Tibial nerve (tissue), 4 donors: ENCODE data around the gene ZNF85. TPM values are rescaled to one million over a fixed set of nuclear protein-coding genes. Genes with fewer than 3 reads are reported as not detected.
"Not testable (repeated sequence)": the region's sequence is repeated elsewhere in the genome, so short reads cannot be mapped to it uniquely, and the experiment has no call there.

ENCODE experiments used
- DNase-seq, 2 donors: peaks; one replicate each; pipeline ENCODE4 v3.0.0-alpha.2; 2019; ENCODE audit warnings: low spot score in 2 of 2
- H3K27ac ChIP-seq, 4 donors: fragments of 200-600 bp; sonication (generic) in 3 of 4; one replicate each; pipeline ENCODE4 v1.5.1; 2017 to 2019; ENCODE audit warnings: mild to moderate bottlenecking in 1 of 4
- H3K27me3 ChIP-seq, 2 donors: fragments of 200-600 bp; sonication (generic) in 1 of 2; one replicate each; pipeline versions ENCODE4 v1.5.1 to v1.6.0; 2017 to 2019
- H3K36me3 ChIP-seq, 3 donors: fragments of 200-600 bp; sonication (generic); one replicate each; pipeline ENCODE4 v1.5.1; 2018 to 2019
- H3K4me1 ChIP-seq, 4 donors: fragments of 200-600 bp; sonication (generic) in 3 of 4; one replicate each; pipeline ENCODE4 v1.5.1; 2017 to 2019
- H3K4me3 ChIP-seq, 4 donors: fragments of 200-600 bp; sonication (generic) in 3 of 4; one replicate each; pipeline ENCODE4 v1.5.1; 2017 to 2019; ENCODE audit warnings: mild to moderate bottlenecking in 1 of 4, moderate library complexity in 1 of 4
- H3K9me3 ChIP-seq, 4 donors: fragments of 200-600 bp; sonication (generic) in 3 of 4; one replicate each; pipeline ENCODE4 v1.5.1; 2017 to 2019
- CTCF ChIP-seq, 5 experiments: fragments of 200-600 bp in 3 of 5; fragments of 450-650 bp in 2 of 5; sonication (generic) in 3 of 5; IDR thresholded peaks; one replicate each; pipeline ENCODE4 v1.5.1; 2016 to 2019; ENCODE audit warnings: antibody characterized with exemption in 5 of 5, mild to moderate bottlenecking in 3 of 5, moderate library complexity in 2 of 5
- EP300 ChIP-seq, 2 donors: sonication (generic); formaldehyde crosslinking; IDR thresholded peaks; one replicate each; pipeline ENCODE4 v1.6.1; 2017; ENCODE audit warnings: antibody characterized with exemption in 2 of 2, mild to moderate bottlenecking in 1 of 2
- POLR2A ChIP-seq, 2 donors: fragments of 450-650 bp; IDR thresholded peaks; one replicate each; pipeline ENCODE4 v1.6.1; 2017; ENCODE audit warnings: antibody characterized with exemption in 2 of 2, mild to moderate bottlenecking in 2 of 2, moderate library complexity in 2 of 2
- WGBS, 2 donors: methylation state at CpG; one replicate each; pipeline ENCODE4 v1.1.5; 2018; 5-methylcytosine and 5-hydroxymethylcytosine counted together
- total RNA-seq, 4 donors: library from RNA; depleted of rRNA; stranded (reverse); fragments of >200 nt; gene quantifications; one replicate each; pipeline ENCODE4 v1.1.0, GENCODE V29; 2016

Gene ZNF85
- total RNA-seq, 4 donors from 2014 or later: 5.7 to 13.2 (median 9.1) TPM

- Histone ChIP-seq H3K4me1 (peaks cover 0 to 8% (median 0%) of the 10 kb centered on the region in 4 donors), H3K36me3 (peaks cover 0 to 32% (median 0%) of the 10 kb centered on the region in 3 donors), H3K4me3 (no peak overlapping the region), H3K27me3 (no peaks in the 10 kb centered on the region), H3K9me3 (no peaks in the 10 kb centered on the region), H3K27ac (no peak overlapping the region)
- 73 to 88% methylated on average over 1 of the region's 1 CpG for WGBS, 2 donors
- no peak for DNase-seq
- no peak for TF ChIP-seq POLR2A (IDR thresholded peaks at IDR 0.05)
- TF ChIP-seq CTCF (IDR thresholded peaks at IDR 0.05): no peak
- TF ChIP-seq EP300 (IDR thresholded peaks at IDR 0.05): no peak
Measured at GRCh38 chr19:20928371-20928770, 5.3 kb downstream of the ZNF85 start.

- Histone ChIP-seq H3K9me3 (peaks cover 0 to 36% (median 4%) of the 10 kb centered on the region in 4 donors), H3K36me3 (peaks cover 0 to 81% (median 0%) of the 10 kb centered on the region in 3 donors)
- not testable (repeated sequence) for H3K27ac ChIP-seq, H3K4me1 ChIP-seq, DNase-seq, H3K27me3 ChIP-seq, H3K4me3 ChIP-seq
- WGBS, 2 donors: 75 to 98% methylated on average over 5 of the region's 5 CpGs
Measured at GRCh38 chr19:20936322-20936947, 13.4 kb downstream of the ZNF85 start.

- not testable (repeated sequence) for DNase-seq, H3K4me1 ChIP-seq, H3K4me3 ChIP-seq, H3K27ac ChIP-seq, H3K27me3 ChIP-seq
- WGBS, 2 donors: 87 to 92% methylated on average over 16 to 20 of the region's 41 CpGs
- H3K36me3 ChIP-seq: peaks cover 0 to 22% (median 5%) of the 10 kb centered on the region in 3 donors
- peaks cover 0 to 62% (median 26%) of the 10 kb centered on the region in 4 donors for H3K9me3 ChIP-seq
Measured at GRCh38 chr19:20952561-20953095, 29.6 kb downstream of the ZNF85 start.

- WGBS, 2 donors: 27 to 59% methylated on average over 4 of the region's 4 CpGs
- no peak for DNase-seq
- Histone ChIP-seq H3K36me3 (no peaks in the 10 kb centered on the region), H3K9me3 (peaks cover 0 to 5% (median 0%) of the 10 kb centered on the region in 4 donors), H3K4me3 (no peak overlapping the region), H3K27me3 (no peaks in the 10 kb centered on the region), H3K27ac (no peak overlapping the region), H3K4me1 (no peaks in the 10 kb centered on the region)
- no peak for TF ChIP-seq EP300 (IDR thresholded peaks at IDR 0.05)
Measured at GRCh38 chr19:20964798-20965197, 41.7 kb downstream of the ZNF85 start.

- H3K36me3 ChIP-seq: no peaks in the 10 kb centered on the region
- DNase-seq: no peak
- no peaks in the 10 kb centered on the region for H3K9me3 ChIP-seq
- H3K4me1 ChIP-seq: no peaks in the 10 kb centered on the region
- no peak overlapping the region for H3K4me3 ChIP-seq
- no peak overlapping the region for H3K27ac ChIP-seq
- TF ChIP-seq EP300 (IDR thresholded peaks at IDR 0.05) (no peak), POLR2A (IDR thresholded peaks at IDR 0.05) (no peak), CTCF (IDR thresholded peaks at IDR 0.05) (no peak)
- WGBS, 2 donors: 90 to 93% methylated on average over 1 of the region's 1 CpG
- no peaks in the 10 kb centered on the region for H3K27me3 ChIP-seq
Measured at GRCh38 chr19:20968092-20968491, 45.0 kb downstream of the ZNF85 start.

- H3K4me3 ChIP-seq: no peak overlapping the region
- no peaks in the 10 kb centered on the region for H3K27me3 ChIP-seq
- H3K4me1 ChIP-seq: no peaks in the 10 kb centered on the region
- TF ChIP-seq EP300 (IDR thresholded peaks at IDR 0.05) (no peak), CTCF (IDR thresholded peaks at IDR 0.05) (no peak), POLR2A (IDR thresholded peaks at IDR 0.05) (no peak)
- DNase-seq: no peak
- WGBS, 2 donors: 83 to 86% methylated on average over 3 of the region's 3 CpGs
- no peak overlapping the region for H3K27ac ChIP-seq
- no peaks in the 10 kb centered on the region for H3K36me3 ChIP-seq
- H3K9me3 ChIP-seq: no peaks in the 10 kb centered on the region
Measured at GRCh38 chr19:20969498-20969897, 46.4 kb downstream of the ZNF85 start.
